ENCODE results near the gene MED8. TPM values are rescaled to one million over a fixed set of nuclear protein-coding genes. Genes with fewer than 3 reads are reported as not detected.
A peak's percentile ranks its signal among the peaks of the same experiment; 100 is the strongest.

The MED8 gene
- total and polyA plus RNA-seq, 2 of the 13 experiments (the other 11 are each of a cell fraction or from before 2014, with no cell fraction given) = 16.9 to 77.4 TPM

GRCh38 chr1:43348809-43349593 lies 40.6 kb downstream of the MED8 start (continued):
- no peak for TF ChIP-seq MLXIP (CRISPR knock-in tag; IDR thresholded peaks at IDR 0.05; ENCODE audit: borderline replicate concordance)
- TF ChIP-seq MTA3 (CRISPR knock-in tag; IDR thresholded peaks at IDR 0.05) = no peak
- TF ChIP-seq MYC (CRISPR knock-in tag; IDR thresholded peaks at IDR 0.05; ENCODE audit: borderline replicate concordance) = peak; percentile 65; the same call in 1 of the 2 replicates
- peak; percentile 54 for TF ChIP-seq FOXO1 (CRISPR knock-in tag; IDR thresholded peaks at IDR 0.05)
- no peak for TF ChIP-seq ZNF512 (CRISPR knock-in tag; IDR thresholded peaks at IDR 0.05)
- peak; percentile 93 for TF ChIP-seq ZNF761 (CRISPR knock-in tag; conservative IDR thresholded peaks at IDR 0.05)
- peak; percentile 12; the same call in 1 of the 2 replicates for TF ChIP-seq MXD1 (CRISPR knock-in tag; IDR thresholded peaks at IDR 0.05)
- TF ChIP-seq AGO2 (optimal IDR thresholded peaks at IDR 0.05; ENCODE audit: low read depth, low read length) = peak; percentile 50
- no peak for TF ChIP-seq ZXDC (CRISPR knock-in tag; IDR thresholded peaks at IDR 0.05)
- TF ChIP-seq SNAI1 (CRISPR knock-in tag; IDR thresholded peaks at IDR 0.05; ENCODE audit: borderline replicate concordance) = no peak; the same call in 1 of the 2 replicates
- TF ChIP-seq BCL6 (CRISPR knock-in tag; IDR thresholded peaks at IDR 0.05) = peak; percentile 37; the same call in 1 of the 2 replicates
- peak; percentile 73; the same call in 1 of the 2 replicates for TF ChIP-seq ZSCAN25 (CRISPR knock-in tag; IDR thresholded peaks at IDR 0.05)
- no peak for TF ChIP-seq HDAC2 (CRISPR knock-in tag; IDR thresholded peaks at IDR 0.05)
- TF ChIP-seq NFYB (CRISPR knock-in tag; IDR thresholded peaks at IDR 0.05) = no peak
- no peak for TF ChIP-seq ZHX1 (CRISPR knock-in tag; IDR thresholded peaks at IDR 0.05; ENCODE audit: low read depth)
- 0 out of 2 replicates have a peak, but pooled peaks have one; percentile 43 for TF ChIP-seq KLF13 (CRISPR knock-in tag; IDR thresholded peaks at IDR 0.05)
- no peak for TF ChIP-seq SMARCE1 (IDR thresholded peaks at IDR 0.05; ENCODE audit: borderline replicate concordance)
- TF ChIP-seq GABPB1 (CRISPR knock-in tag; IDR thresholded peaks at IDR 0.05) = peak; percentile 89
- no peak for TF ChIP-seq CHCHD3 (CRISPR knock-in tag; IDR thresholded peaks at IDR 0.05)

All from HepG2 (cell line).